Testis (tissue), 3 donors: Measurements from ENCODE around the gene THOC6. TPM values are rescaled to one million over a fixed set of nuclear protein-coding genes. Genes with fewer than 3 reads are reported as not detected.

Experiments used
- DNase-seq: peaks from one replicate; pipeline ENCODE4 v3.0.0-alpha.2; 2019
- H3K27ac ChIP-seq, 2 donors: fragments of 200-600 bp; sonication (generic); one replicate each; pipeline ENCODE4 v1.5.1; 2019
- H3K27me3 ChIP-seq: fragments of 200-600 bp; sonication (generic); one replicate; pipeline ENCODE4 v1.5.1; 2019
- H3K36me3 ChIP-seq: fragments of 200-600 bp; sonication (generic); one replicate; pipeline ENCODE4 v1.5.1; 2017; ENCODE audit warnings: low read depth; ENCODE audit errors: missing control alignments
- H3K4me1 ChIP-seq: fragments of 200-600 bp; sonication (generic); one replicate; pipeline ENCODE4 v1.5.1; 2019
- H3K4me3 ChIP-seq, 2 donors: fragments of 200-600 bp; sonication (generic); one replicate each; pipeline ENCODE4 v1.5.1; 2017 to 2019
- H3K9me3 ChIP-seq: fragments of 200-600 bp; sonication (generic); one replicate; pipeline ENCODE4 v1.5.1; 2017
- CTCF ChIP-seq, 3 experiments: fragments of 450-650 bp in 2 of 3; fragments of 200-600 bp in 1 of 3; sonication (generic) in 1 of 3; IDR thresholded peaks; one replicate each; pipeline ENCODE4 v1.5.1; 2016 to 2019; ENCODE audit warnings: antibody characterized with exemption in 3 of 3, mild to moderate bottlenecking in 2 of 3, moderate library complexity in 1 of 3
- POLR2A ChIP-seq: fragments of 450-650 bp; IDR thresholded peaks from one replicate; pipeline ENCODE4 v1.6.1; 2017; ENCODE audit warnings: antibody characterized with exemption, mild to moderate bottlenecking, moderate library complexity
- WGBS, 2 donors: methylation state at CpG; one replicate each; pipeline ENCODE4 v1.1.5; 2018; 5-methylcytosine and 5-hydroxymethylcytosine counted together
- intact Hi-C: fragments of 100-400 bp; cut with DNase I; formaldehyde crosslinking; loops from one replicate; pipeline ENCODE4 v1.15.1; 2023; ENCODE audit warnings: low total_unique reads
- polyA plus RNA-seq: library from polyadenylated mRNA; stranded (reverse); fragments of 350-450 nt; fragmentation: Illumina TruSeq; extraction: RNeasy Lipid Tissue Mini Kit (QIAGEN cat#74804); gene quantifications from one replicate; pipeline ENCODE4 v1.2.3, GENCODE V29; 2014; ENCODE audit warnings: low read depth, low replicate concordance; ENCODE audit not compliant: insufficient read depth
- total RNA-seq, 2 donors: library from RNA; depleted of rRNA; stranded (reverse); fragments of >200 nt; gene quantifications; one replicate each; pipeline ENCODE4 v1.2.3, GENCODE V29; 2016

The THOC6 gene
- total and polyA plus RNA-seq, 3 donors from 2014 or later, result 17.3 to 27.3 (median 19.6) TPM

DNA sequence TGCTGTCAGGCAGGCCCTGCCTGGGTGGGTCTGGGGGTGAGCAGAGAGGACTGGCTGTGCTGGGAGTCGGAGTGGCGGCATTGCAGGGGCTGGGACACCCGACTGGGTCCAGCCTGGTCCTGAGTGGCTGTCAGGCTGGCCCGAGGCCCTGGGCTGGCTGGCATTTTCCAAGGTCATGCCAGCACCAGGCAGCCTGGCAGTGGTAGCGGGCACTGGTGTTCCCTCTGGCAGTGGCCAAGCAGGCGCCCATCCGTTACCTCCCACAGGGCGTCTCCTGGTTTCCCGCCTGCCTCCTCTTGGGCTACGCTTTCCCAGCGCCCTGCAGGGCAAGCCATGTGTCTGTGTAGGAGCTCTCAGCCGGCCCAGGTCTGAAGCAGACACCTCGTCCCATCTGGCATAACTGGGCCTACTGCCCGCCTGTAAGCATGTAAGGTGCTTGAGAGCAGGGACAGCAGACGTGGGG is 37.9 kb upstream of the THOC6 start:
- Histone ChIP-seq H3K4me3 (no peak overlapping the region), H3K9me3 (no peaks in the 10 kb centered on the region), H3K36me3 (no peaks in the 10 kb centered on the region), H3K27ac (no peak overlapping the region), H3K27me3 (no peaks in the 10 kb centered on the region), H3K4me1 (peaks cover 21% of the 10 kb centered on the region)
- no peak for DNase-seq
- intact Hi-C loops, result no loop called here
- WGBS, 2 donors, result 20 to 60% methylated on average over 1 to 15 of the region's 15 CpGs
- TF ChIP-seq POLR2A (no peak), CTCF (IDR thresholded peaks at IDR 0.05) (no peak)

GRCh38 chr16:2986623-2987188 is 37.1 kb upstream of the THOC6 start:
- no peaks in the 10 kb centered on the region for H3K36me3 ChIP-seq
- H3K27me3 ChIP-seq, result no peaks in the 10 kb centered on the region
- no peak for DNase-seq
- H3K9me3 ChIP-seq, result no peaks in the 10 kb centered on the region
- intact Hi-C loops, result no loop called here
- peaks cover 13% of the 10 kb centered on the region for H3K4me1 ChIP-seq
- 80 to 89% methylated on average over 8 to 17 of the region's 17 CpGs for WGBS, 2 donors
- no peak for TF ChIP-seq POLR2A
- no peak for TF ChIP-seq CTCF (IDR thresholded peaks at IDR 0.05)
- H3K27ac ChIP-seq, result no peak overlapping the region
- no peak overlapping the region for H3K4me3 ChIP-seq

DNA sequence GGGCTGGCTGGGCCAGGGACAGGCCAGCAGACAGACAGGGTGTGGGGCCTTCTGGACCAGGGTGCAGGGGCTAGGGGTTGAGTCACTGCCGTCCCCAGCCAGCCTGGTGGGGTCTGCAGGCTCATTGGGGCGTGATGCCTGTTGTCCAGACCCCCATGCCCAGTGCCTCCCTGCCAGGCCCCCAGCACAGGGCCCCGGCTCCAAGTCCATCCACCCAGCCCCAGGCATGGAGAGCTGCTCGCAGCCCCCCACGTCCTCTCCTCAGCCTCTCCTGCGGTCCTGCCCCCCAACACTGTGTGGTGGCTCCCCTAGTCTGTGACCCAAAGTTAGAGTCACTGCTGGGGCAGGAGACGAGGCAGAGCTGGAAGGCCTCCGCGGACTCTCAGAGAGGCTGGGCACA is 36.5 kb upstream of the THOC6 start:
- intact Hi-C loops, result no loop called here

GRCh38 chr16:2987833-2988232 is 36.0 kb upstream of the THOC6 start:
- Histone ChIP-seq H3K27me3 (no peaks in the 10 kb centered on the region), H3K4me3 (no peak overlapping the region), H3K36me3 (no peaks in the 10 kb centered on the region), H3K9me3 (no peaks in the 10 kb centered on the region), H3K27ac (no peak overlapping the region), H3K4me1 (peaks cover 10% of the 10 kb centered on the region)
- intact Hi-C loops, result no loop called here
- WGBS, 2 donors, result 78 to 90% methylated on average over 2 to 5 of the region's 8 CpGs
- DNase-seq, result no peak
- TF ChIP-seq POLR2A, result no peak
- no peak for TF ChIP-seq CTCF (IDR thresholded peaks at IDR 0.05)

More for the DNA sequence above, 36.5 kb upstream of the THOC6 start:
- Histone ChIP-seq H3K4me3 (no peak overlapping the region), H3K36me3 (no peaks in the 10 kb centered on the region), H3K9me3 (no peaks in the 10 kb centered on the region), H3K27ac (no peak overlapping the region), H3K4me1 (peaks cover 10% of the 10 kb centered on the region), H3K27me3 (no peaks in the 10 kb centered on the region)
- WGBS, 2 donors, result 97% methylated on average over 9 of the region's 9 CpGs; no CpG with 5 or more reads in 1 of the 2 donors
- DNase-seq, result no peak
- TF ChIP-seq POLR2A (no peak), CTCF (IDR thresholded peaks at IDR 0.05) (no peak)

GRCh38 chr16:2988590-2989099 is 35.2 kb upstream of the THOC6 start:
- peaks cover 10% of the 10 kb centered on the region for H3K4me1 ChIP-seq
- WGBS, 2 donors, result 67 to 71% methylated on average over 3 to 8 of the region's 8 CpGs
- H3K9me3 ChIP-seq, result no peaks in the 10 kb centered on the region
- no peak for DNase-seq
- no peak overlapping the region for H3K27ac ChIP-seq
- TF ChIP-seq CTCF (IDR thresholded peaks at IDR 0.05) (no peak), POLR2A (no peak)
- H3K27me3 ChIP-seq, result no peaks in the 10 kb centered on the region
- H3K4me3 ChIP-seq, result no peak overlapping the region
- no peaks in the 10 kb centered on the region for H3K36me3 ChIP-seq
- intact Hi-C loops, result no loop called here
